ENCODE measurements around the gene SPDEF.

The SPDEF gene

GRCh38 chr6:34562861-34563512 is 6.9 kb upstream of the SPDEF start:
- Histone ChIP-seq H2AFZ (ENCODE audit: low read depth, low read length) (no peak overlapping the region), H3K4me1 (ENCODE audit: control insufficient read depth, insufficient read depth, low read depth, low read length) (peaks cover 12% of the 10 kb centered on the region), H3K9me3 (ENCODE audit: control insufficient read depth, low read length) (peaks cover 7% of the 10 kb centered on the region), H3K9ac (ENCODE audit: low read length) (no peak overlapping the region), H2BK15ac (ENCODE audit: low read depth, poor library complexity, severe bottlenecking) (peak overlapping the region; percentile 26), H3K36me3 (ENCODE audit: control insufficient read depth in 1 of 2, insufficient read depth in 2 of 2, low read depth in 1 of 2, low read length in 2 of 2) (no peaks in the 10 kb centered on the region), H3K79me1 (replicated peaks; ENCODE audit: low read length, poor library complexity, severe bottlenecking) (no peaks in the 10 kb centered on the region), H3K27ac (ENCODE audit: low read length, poor library complexity, severe bottlenecking) (no peak overlapping the region), H2BK120ac (ENCODE audit: low read depth, low read length) (no peak overlapping the region), H3K4me2 (ENCODE audit: low read length, poor library complexity, severe bottlenecking) (no peak overlapping the region), H3K18ac (ENCODE audit: low read depth in 1 of 2, low read length in 2 of 2) (no peak overlapping the region), H3K4me3 (ENCODE audit: insufficient read depth in 1 of 2, low read depth in 1 of 2, low read length in 2 of 2) (no peak overlapping the region), H4K91ac (ENCODE audit: low read length) (no peak overlapping the region), H3K14ac (ENCODE audit: low read length in 2 of 2) (no peak overlapping the region), H3K27me3 (ENCODE audit: control insufficient read depth in 1 of 2, insufficient read depth in 1 of 2, low read length in 2 of 2) (peaks cover 9 to 30% of the 10 kb centered on the region in 2 experiments), H2AK5ac (ENCODE audit: low read length, severe bottlenecking) (no peak overlapping the region), H2BK5ac (ENCODE audit: low read depth, low read length, poor library complexity, severe bottlenecking) (no peak overlapping the region), H2BK12ac (ENCODE audit: low read length in 2 of 2) (no peak overlapping the region), H3K23ac (ENCODE audit: low read length in 2 of 2) (no peak overlapping the region), H4K8ac (ENCODE audit: low read length) (no peak overlapping the region), H3K4ac (ENCODE audit: low read depth in 1 of 2, low read length in 2 of 2) (no peak overlapping the region)
- DNase-seq, result no peak
- 43% methylated on average over 14 of the region's 15 CpGs for WGBS

DNA sequence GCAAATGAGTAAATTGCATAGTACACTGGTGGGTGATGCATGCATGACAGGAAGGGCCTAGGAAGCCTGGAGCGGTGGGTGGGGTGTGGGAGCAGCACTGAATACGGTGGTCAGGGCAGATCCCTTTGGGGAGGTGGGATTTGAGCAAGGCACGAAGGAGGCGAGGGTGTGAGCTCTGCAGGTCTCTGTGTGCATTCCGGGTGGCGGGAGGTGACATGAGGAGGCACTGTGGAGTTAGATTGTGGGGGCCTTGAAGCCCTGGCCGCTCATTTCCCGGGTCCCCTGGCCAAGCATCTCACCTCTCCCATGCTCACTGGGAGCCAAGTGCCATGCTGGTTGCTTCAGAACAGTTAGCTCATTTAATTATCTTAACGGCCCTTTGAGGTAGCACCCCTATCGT is 6.2 kb upstream of the SPDEF start:
- no peak overlapping the region for H3K4ac ChIP-seq (ENCODE audit: low read depth in 1 of 2, low read length in 2 of 2)
- H3K9ac ChIP-seq (ENCODE audit: low read length), result no peak overlapping the region
- no peak overlapping the region for H4K91ac ChIP-seq (ENCODE audit: low read length)
- WGBS, result 91% methylated on average over 10 of the region's 10 CpGs
- DNase-seq, result no peak
- peaks cover 12% of the 10 kb centered on the region for H3K4me1 ChIP-seq (ENCODE audit: control insufficient read depth, insufficient read depth, low read depth, low read length)
- peaks cover 7% of the 10 kb centered on the region for H3K9me3 ChIP-seq (ENCODE audit: control insufficient read depth, low read length)
- H3K4me2 ChIP-seq (ENCODE audit: low read length, poor library complexity, severe bottlenecking), result no peak overlapping the region
- peak overlapping the region in 1 of 2 experiments; percentile 44 for H3K14ac ChIP-seq (ENCODE audit: low read length in 2 of 2)
- no peaks in the 10 kb centered on the region for H3K36me3 ChIP-seq (ENCODE audit: control insufficient read depth in 1 of 2, insufficient read depth in 2 of 2, low read depth in 1 of 2, low read length in 2 of 2)
- H3K4me3 ChIP-seq (ENCODE audit: insufficient read depth in 1 of 2, low read depth in 1 of 2, low read length in 2 of 2), result no peak overlapping the region
- no peak overlapping the region for H3K27ac ChIP-seq (ENCODE audit: low read length, poor library complexity, severe bottlenecking)
- no peak overlapping the region for H3K18ac ChIP-seq (ENCODE audit: low read depth in 1 of 2, low read length in 2 of 2)
- H2BK5ac ChIP-seq (ENCODE audit: low read depth, low read length, poor library complexity, severe bottlenecking), result no peak overlapping the region
- H3K27me3 ChIP-seq (ENCODE audit: control insufficient read depth in 1 of 2, insufficient read depth in 1 of 2, low read length in 2 of 2), result peaks cover 9 to 31% of the 10 kb centered on the region in 2 experiments
- H3K79me1 ChIP-seq (replicated peaks; ENCODE audit: low read length, poor library complexity, severe bottlenecking), result no peaks in the 10 kb centered on the region
- no peak overlapping the region for H2BK15ac ChIP-seq (ENCODE audit: low read depth, poor library complexity, severe bottlenecking)
- no peak overlapping the region for H2BK120ac ChIP-seq (ENCODE audit: low read depth, low read length)
- H2AK5ac ChIP-seq (ENCODE audit: low read length, severe bottlenecking), result no peak overlapping the region
- H2AFZ ChIP-seq (ENCODE audit: low read depth, low read length), result no peak overlapping the region
- no peak overlapping the region for H3K23ac ChIP-seq (ENCODE audit: low read length in 2 of 2)
- H4K8ac ChIP-seq (ENCODE audit: low read length), result no peak overlapping the region
- no peak overlapping the region for H2BK12ac ChIP-seq (ENCODE audit: low read length in 2 of 2)

DNA sequence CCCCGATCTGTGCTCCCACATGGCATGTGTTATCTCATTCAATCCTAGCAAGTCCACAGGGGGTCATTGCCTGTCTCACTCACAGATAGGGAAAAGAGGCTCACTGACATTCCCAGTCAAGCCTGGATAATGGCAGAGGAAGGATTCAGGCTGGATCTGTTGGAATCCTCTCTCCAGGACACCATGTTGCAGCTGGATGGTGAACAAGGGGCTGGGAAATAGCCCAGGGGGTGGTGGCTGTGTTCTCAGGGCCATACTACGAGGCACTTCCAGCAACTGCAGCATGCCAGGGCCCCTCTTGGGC is 5.0 kb upstream of the SPDEF start:
- Histone ChIP-seq H2AK5ac (ENCODE audit: low read length, severe bottlenecking) (no peak overlapping the region), H3K4ac (ENCODE audit: low read depth in 1 of 2, low read length in 2 of 2) (no peak overlapping the region), H3K23ac (ENCODE audit: low read length in 2 of 2) (no peak overlapping the region), H3K18ac (ENCODE audit: low read depth in 1 of 2, low read length in 2 of 2) (peak overlapping the region in 1 of 2 experiments; percentile 15), H3K14ac (ENCODE audit: low read length in 2 of 2) (peak overlapping the region in 1 of 2 experiments; percentile 73), H2BK120ac (ENCODE audit: low read depth, low read length) (no peak overlapping the region), H3K4me1 (ENCODE audit: control insufficient read depth, insufficient read depth, low read depth, low read length) (peaks cover 15% of the 10 kb centered on the region), H3K4me3 (ENCODE audit: insufficient read depth in 1 of 2, low read depth in 1 of 2, low read length in 2 of 2) (no peak overlapping the region), H3K4me2 (ENCODE audit: low read length, poor library complexity, severe bottlenecking) (no peak overlapping the region), H3K79me1 (replicated peaks; ENCODE audit: low read length, poor library complexity, severe bottlenecking) (no peaks in the 10 kb centered on the region), H3K27me3 (ENCODE audit: control insufficient read depth in 1 of 2, insufficient read depth in 1 of 2, low read length in 2 of 2) (peaks cover 5 to 33% of the 10 kb centered on the region in 2 experiments), H3K36me3 (ENCODE audit: control insufficient read depth in 1 of 2, insufficient read depth in 2 of 2, low read depth in 1 of 2, low read length in 2 of 2) (no peaks in the 10 kb centered on the region), H3K9me3 (ENCODE audit: control insufficient read depth, low read length) (peaks cover 7% of the 10 kb centered on the region), H3K27ac (ENCODE audit: low read length, poor library complexity, severe bottlenecking) (no peak overlapping the region), H4K91ac (ENCODE audit: low read length) (peak overlapping the region; percentile 56), H2AFZ (ENCODE audit: low read depth, low read length) (no peak overlapping the region), H4K8ac (ENCODE audit: low read length) (no peak overlapping the region), H2BK12ac (ENCODE audit: low read length in 2 of 2) (no peak overlapping the region), H3K9ac (ENCODE audit: low read length) (no peak overlapping the region), H2BK5ac (ENCODE audit: low read depth, low read length, poor library complexity, severe bottlenecking) (no peak overlapping the region), H2BK15ac (ENCODE audit: low read depth, poor library complexity, severe bottlenecking) (no peak overlapping the region)
- no peak for DNase-seq
- WGBS, result 66% methylated on average over 2 of the region's 2 CpGs

DNA sequence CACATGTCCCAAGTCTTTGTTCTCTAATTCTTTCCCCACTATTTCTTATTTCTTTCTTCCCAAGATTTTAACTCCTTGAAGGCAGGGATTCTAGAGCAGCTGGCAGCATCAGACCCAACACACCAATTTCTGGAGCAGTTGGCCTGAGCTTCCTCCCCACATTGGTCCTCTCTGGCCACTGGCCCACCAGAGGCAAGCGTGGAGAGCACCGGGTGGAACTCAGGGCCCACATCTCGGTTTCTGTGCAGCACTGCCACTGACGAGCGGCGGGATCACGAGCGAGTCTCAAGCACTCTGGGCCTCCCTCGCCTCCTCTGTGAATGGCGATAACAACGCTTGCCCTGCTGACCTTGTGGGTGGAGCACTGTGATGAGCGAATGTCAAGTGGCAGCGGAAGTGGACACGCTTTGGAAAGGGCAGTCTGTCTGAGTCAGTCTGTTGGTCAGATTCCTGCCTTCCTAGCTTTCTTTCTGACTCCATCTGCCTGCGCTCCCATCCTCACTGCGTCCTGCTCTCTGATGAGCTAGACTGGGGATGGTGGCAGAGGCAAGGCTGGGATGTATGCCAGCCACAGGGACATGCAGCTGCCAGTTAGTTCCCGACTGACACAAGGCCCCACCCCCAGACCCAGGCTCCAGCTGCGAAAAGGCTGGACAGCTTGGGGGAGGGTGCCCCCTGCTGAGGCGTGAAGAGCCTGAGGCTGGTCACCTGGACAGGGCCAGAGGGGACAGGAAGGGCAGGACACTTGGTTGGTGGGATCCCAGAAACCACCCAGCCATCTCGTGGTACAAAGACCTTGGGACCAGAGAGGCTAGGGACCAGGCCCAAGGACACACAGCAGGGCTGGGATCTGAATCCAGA is 4.5 kb upstream of the SPDEF start:
- no peak overlapping the region for H3K27ac ChIP-seq (ENCODE audit: low read length, poor library complexity, severe bottlenecking)
- H3K4ac ChIP-seq (ENCODE audit: low read depth in 1 of 2, low read length in 2 of 2), result no peak overlapping the region
- peak overlapping the region in 1 of 2 experiments; percentile 15 for H3K18ac ChIP-seq (ENCODE audit: low read depth in 1 of 2, low read length in 2 of 2)
- H3K4me3 ChIP-seq (ENCODE audit: insufficient read depth in 1 of 2, low read depth in 1 of 2, low read length in 2 of 2), result no peak overlapping the region
- H2BK15ac ChIP-seq (ENCODE audit: low read depth, poor library complexity, severe bottlenecking), result no peak overlapping the region
- no peak overlapping the region for H4K91ac ChIP-seq (ENCODE audit: low read length)
- no peak overlapping the region for H2AK5ac ChIP-seq (ENCODE audit: low read length, severe bottlenecking)
- H2BK5ac ChIP-seq (ENCODE audit: low read depth, low read length, poor library complexity, severe bottlenecking), result no peak overlapping the region
- H3K4me2 ChIP-seq (ENCODE audit: low read length, poor library complexity, severe bottlenecking), result no peak overlapping the region
- H2BK120ac ChIP-seq (ENCODE audit: low read depth, low read length), result no peak overlapping the region
- H3K36me3 ChIP-seq (ENCODE audit: control insufficient read depth in 1 of 2, insufficient read depth in 2 of 2, low read depth in 1 of 2, low read length in 2 of 2), result no peaks in the 10 kb centered on the region
- DNase-seq, result peak; percentile 76
- 12% methylated on average over 20 of the region's 20 CpGs for WGBS
- peak overlapping the region in 1 of 2 experiments; percentile 8 for H2BK12ac ChIP-seq (ENCODE audit: low read length in 2 of 2)
- no peak overlapping the region for H3K23ac ChIP-seq (ENCODE audit: low read length in 2 of 2)
- no peaks in the 10 kb centered on the region for H3K79me1 ChIP-seq (replicated peaks; ENCODE audit: low read length, poor library complexity, severe bottlenecking)
- no peak overlapping the region for H4K8ac ChIP-seq (ENCODE audit: low read length)
- peaks cover 7% of the 10 kb centered on the region for H3K9me3 ChIP-seq (ENCODE audit: control insufficient read depth, low read length)
- no peak overlapping the region for H3K9ac ChIP-seq (ENCODE audit: low read length)
- H2AFZ ChIP-seq (ENCODE audit: low read depth, low read length), result no peak overlapping the region
- peak overlapping the region in 1 of 2 experiments; percentile 82 for H3K14ac ChIP-seq (ENCODE audit: low read length in 2 of 2)
- H3K4me1 ChIP-seq (ENCODE audit: control insufficient read depth, insufficient read depth, low read depth, low read length), result peaks cover 18% of the 10 kb centered on the region
- peaks cover 5 to 35% of the 10 kb centered on the region in 2 experiments for H3K27me3 ChIP-seq (ENCODE audit: control insufficient read depth in 1 of 2, insufficient read depth in 1 of 2, low read length in 2 of 2)
